BE2C (cell line): ENCODE measurements around the gene EFCC1.

Experiments used
- DNase-seq: peaks from one replicate; pipeline ENCODE4 v3.0.0-alpha.2; 2020
- H3K27me3 ChIP-seq: fragments of 250-450 bp; sonication (Bioruptor Pico); 2 replicates; pipeline ENCODE4 v1.5.1; 2020; ENCODE audit warnings: mild to moderate bottlenecking
- H3K36me3 ChIP-seq: fragments of 250-450 bp; sonication (Bioruptor Pico); 2 replicates; pipeline ENCODE4 v1.5.1; 2020; ENCODE audit warnings: mild to moderate bottlenecking
- H3K4me1 ChIP-seq: fragments of 250-450 bp; sonication (Bioruptor Pico); 2 replicates; pipeline ENCODE4 v1.5.1; 2020
- H3K4me3 ChIP-seq: 2 replicates; pipeline ENCODE4 v1.5.1; 2011; ENCODE audit warnings: low read depth, low read length
- H3K9me3 ChIP-seq: fragments of 250-450 bp; sonication (Bioruptor Pico); 2 replicates; pipeline ENCODE4 v1.5.1; 2020
- CTCF ChIP-seq: IDR thresholded peaks from 2 replicates; pipeline ENCODE4 v1.5.1; 2012; ENCODE audit warnings: mild to moderate bottlenecking, low read depth, low read length

EFCC1 gene

GRCh38 chr3:129001806-129002572 lies 885 bp downstream of the EFCC1 start:
- Histone ChIP-seq H3K4me1 (no peaks in the 10 kb centered on the region), H3K27me3 (peaks cover 64% of the 10 kb centered on the region), H3K9me3 (no peaks in the 10 kb centered on the region), H3K4me3 (no peak overlapping the region), H3K36me3 (no peaks in the 10 kb centered on the region)
- no peak for TF ChIP-seq CTCF
- DNase-seq, result peak; percentile 33

- no peak for TF ChIP-seq CTCF
- Histone ChIP-seq H3K4me3 (no peak overlapping the region), H3K27me3 (peaks cover 60% of the 10 kb centered on the region), H3K36me3 (no peaks in the 10 kb centered on the region), H3K9me3 (no peaks in the 10 kb centered on the region), H3K4me1 (no peaks in the 10 kb centered on the region)
- no peak for DNase-seq
Observed at GRCh38 chr3:129002573-129003569, 1.8 kb downstream of the EFCC1 start.

- Histone ChIP-seq H3K36me3 (no peaks in the 10 kb centered on the region), H3K4me1 (no peaks in the 10 kb centered on the region), H3K9me3 (no peaks in the 10 kb centered on the region), H3K4me3 (no peak overlapping the region), H3K27me3 (peaks cover 52% of the 10 kb centered on the region)
- DNase-seq, result peak; percentile 65
- peak; percentile 26; the same call in 1 of the 2 replicates for TF ChIP-seq CTCF
Observed at GRCh38 chr3:129003578-129004112, 2.5 kb downstream of the EFCC1 start.

GRCh38 chr3:129004639-129005295 lies 3.7 kb downstream of the EFCC1 start:
- DNase-seq, result no peak
- no peaks in the 10 kb centered on the region for H3K36me3 ChIP-seq
- no peak for TF ChIP-seq CTCF
- H3K9me3 ChIP-seq, result no peaks in the 10 kb centered on the region
- H3K4me3 ChIP-seq, result no peak overlapping the region
- no peaks in the 10 kb centered on the region for H3K4me1 ChIP-seq
- peaks cover 43% of the 10 kb centered on the region for H3K27me3 ChIP-seq

- DNase-seq, result no peak
- H3K9me3 ChIP-seq, result no peaks in the 10 kb centered on the region
- no peak for TF ChIP-seq CTCF
- peaks cover 34% of the 10 kb centered on the region for H3K27me3 ChIP-seq
- H3K4me1 ChIP-seq, result no peaks in the 10 kb centered on the region
- H3K36me3 ChIP-seq, result no peaks in the 10 kb centered on the region
- no peak overlapping the region for H3K4me3 ChIP-seq
Observed at GRCh38 chr3:129005526-129006303, 4.6 kb downstream of the EFCC1 start.
